PC-9 (cell line): ENCODE results near the gene FAM120A.

Experiments used
- CTCF ChIP-seq: fragments of 200-600 bp; sonication (generic); conservative IDR thresholded peaks from 2 replicates; pipeline ENCODE4 v1.6.1; 2017; ENCODE audit warnings: mixed run types, antibody characterized with exemption, mild to moderate bottlenecking, moderate library complexity
- EZH2 ChIP-seq: fragments of 200-600 bp; sonication (generic); IDR thresholded peaks from 2 replicates; pipeline ENCODE4 v1.8.0; 2017; ENCODE audit warnings: antibody characterized with exemption, low read depth

GRCh38 chr9:93593144-93593658 lies 141.7 kb downstream of the FAM120A start:
- no peak for TF ChIP-seq CTCF
- no peak for TF ChIP-seq EZH2
